Prostate gland (tissue), 2 donors: ENCODE measurements around the gene MARK2.

ENCODE experiments used
- CTCF ChIP-seq, 4 experiments: fragments of 200-600 bp in 2 of 4; fragments of 450-650 bp in 2 of 4; sonication (generic) in 2 of 4; IDR thresholded peaks; 1 replicate in 3 of 4; 2 replicates in 1 of 4; pipeline ENCODE4 v1.5.1; 2016 to 2019; ENCODE audit warnings: antibody characterized with exemption in 4 of 4, mild to moderate bottlenecking in 2 of 4, moderate library complexity in 2 of 4
- POLR2A ChIP-seq: fragments of 450-650 bp; IDR thresholded peaks from one replicate; pipeline ENCODE4 v1.6.1; 2016; ENCODE audit warnings: antibody characterized with exemption, mild to moderate bottlenecking

GRCh38 chr11:63929616-63930015 is 90.7 kb downstream of the MARK2 start:
- TF ChIP-seq POLR2A (no peak), CTCF (IDR thresholded peaks at IDR 0.05) (no peak)
